ENCODE results near the gene SPIN1.

GRCh38 chr9:88458716-88459465, 70.6 kb downstream of the SPIN1 start:
- TF ChIP-seq RARB (CRISPR knock-in tag; IDR thresholded peaks at IDR 0.05), result no peak
- no peak for TF ChIP-seq BACH2 (CRISPR knock-in tag; IDR thresholded peaks at IDR 0.05; ENCODE audit: borderline replicate concordance)
- TF ChIP-seq ZNF565 (CRISPR knock-in tag; conservative IDR thresholded peaks at IDR 0.05; ENCODE audit: low read depth), result no peak
- TF ChIP-seq ZFP30 (CRISPR knock-in tag; IDR thresholded peaks at IDR 0.05), result no peak
